Measurements from ENCODE around the gene LCE1E.

LCE1E gene, protein sequence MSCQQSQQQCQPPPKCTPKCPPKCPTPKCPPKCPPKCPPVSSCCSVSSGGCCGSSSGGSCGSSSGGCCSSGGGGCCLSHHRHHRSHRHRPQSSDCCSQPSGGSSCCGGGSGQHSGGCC

DNA sequence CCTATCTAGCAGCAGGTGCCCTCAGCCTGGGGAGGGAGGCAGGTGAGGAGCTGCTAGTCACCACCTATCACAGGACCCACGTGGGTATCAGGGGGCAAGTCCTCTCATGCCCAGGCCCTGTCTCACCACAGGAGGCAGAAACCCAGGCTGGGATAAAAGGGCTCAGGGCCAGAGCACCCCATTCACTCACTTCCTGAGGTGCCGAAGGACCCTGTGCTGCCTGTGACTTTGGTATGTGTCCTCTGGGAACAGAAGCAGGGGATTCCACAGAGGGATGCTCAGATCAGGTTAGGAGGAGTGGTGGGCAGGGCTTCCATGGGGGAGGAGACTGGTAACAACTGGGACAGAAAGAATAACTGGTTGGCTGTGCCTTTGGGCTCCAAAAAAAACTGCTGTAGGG is at the start of gene LCE1E:
LCE1E (plus strand) TSS at position 181 of the 400 bp plus-strand sequence. CDS start 1,043 bp downstream, outside the sequence.
- no peak for DNase-seq

DNA sequence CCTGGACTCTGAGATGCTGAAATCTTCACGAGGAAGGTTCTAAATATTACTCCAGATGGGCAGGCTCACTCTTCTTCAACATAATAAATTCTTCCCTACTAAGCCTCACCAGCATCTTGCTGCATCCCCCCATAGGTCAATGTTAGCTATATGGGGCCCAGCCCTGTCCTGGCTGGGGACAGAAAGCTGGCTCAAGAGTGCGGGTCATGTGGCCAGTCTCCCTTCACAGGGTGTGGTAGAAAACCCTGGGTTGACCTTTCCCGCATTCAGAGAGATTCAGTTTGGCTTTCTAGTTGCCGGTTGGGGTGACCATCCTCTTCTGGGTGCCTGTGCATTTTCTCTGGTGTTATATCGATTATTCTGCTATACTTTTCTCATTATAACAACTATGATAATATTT is 48.1 kb upstream of the LCE1E start:
- DNase-seq = no peak

- no peak for DNase-seq
These were observed 46.2 kb upstream of the LCE1E start for GRCh38 chr1:152739841-152740240.

GRCh38 chr1:152741656-152742055 is 44.4 kb upstream of the LCE1E start:
- no peak for DNase-seq

DNA sequence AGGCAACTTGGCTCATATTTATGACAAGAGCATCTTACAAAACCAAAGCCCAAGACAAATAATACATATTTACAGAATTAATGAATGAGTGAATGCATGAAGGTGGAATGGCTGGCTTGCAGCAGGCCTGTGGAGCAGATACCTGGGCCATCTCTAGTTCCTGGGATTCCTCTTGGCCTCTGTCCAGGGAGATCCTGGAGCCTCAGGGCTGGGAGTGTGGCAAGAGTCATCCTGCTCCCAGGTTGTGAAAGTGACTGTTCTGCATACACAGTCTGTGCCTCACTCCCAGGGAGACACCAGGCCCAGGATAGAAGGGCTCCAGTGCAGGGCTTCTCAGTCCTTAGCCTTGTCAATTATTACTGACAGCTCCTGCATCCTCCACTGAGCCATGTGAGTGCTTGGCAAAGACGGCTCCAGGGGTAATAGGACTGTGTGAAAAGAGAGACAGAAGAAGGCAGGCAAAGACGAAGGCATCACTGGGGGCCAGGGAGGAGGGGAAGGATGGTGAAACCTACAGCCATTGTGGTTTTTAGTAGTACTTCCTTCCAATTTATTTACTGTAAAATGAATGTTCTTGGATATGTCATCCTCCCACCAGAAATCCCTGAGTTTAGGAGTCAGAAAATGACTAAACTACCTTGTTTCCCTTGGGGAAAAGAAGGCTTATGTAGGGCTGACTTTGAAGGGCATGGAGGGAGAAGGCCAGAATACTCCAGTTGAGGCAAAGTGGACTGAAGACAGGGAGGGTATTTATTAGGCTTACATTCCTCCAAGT is 42.5 kb upstream of the LCE1E start:
- no peak for DNase-seq

DNA sequence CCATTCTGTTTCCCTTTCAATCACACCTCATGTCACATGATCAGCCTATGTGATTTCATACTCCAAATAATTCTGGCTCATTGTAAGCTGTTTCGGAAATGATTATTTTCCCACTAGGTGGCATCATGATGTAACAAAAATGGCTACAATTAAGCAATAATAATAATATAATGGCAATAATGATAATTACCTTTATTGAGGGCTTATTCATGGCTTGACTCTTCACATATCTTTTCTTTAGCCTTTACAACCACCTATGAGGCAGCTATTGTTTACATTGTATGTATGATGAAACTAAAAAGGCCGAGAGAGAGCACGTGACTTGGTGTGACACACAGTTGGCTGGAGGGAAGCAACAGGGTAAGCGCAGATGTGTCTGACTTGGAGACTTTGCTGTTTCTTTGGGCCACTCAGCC is 40.8 kb upstream of the LCE1E start:
- DNase-seq = peak; percentile 67

DNA sequence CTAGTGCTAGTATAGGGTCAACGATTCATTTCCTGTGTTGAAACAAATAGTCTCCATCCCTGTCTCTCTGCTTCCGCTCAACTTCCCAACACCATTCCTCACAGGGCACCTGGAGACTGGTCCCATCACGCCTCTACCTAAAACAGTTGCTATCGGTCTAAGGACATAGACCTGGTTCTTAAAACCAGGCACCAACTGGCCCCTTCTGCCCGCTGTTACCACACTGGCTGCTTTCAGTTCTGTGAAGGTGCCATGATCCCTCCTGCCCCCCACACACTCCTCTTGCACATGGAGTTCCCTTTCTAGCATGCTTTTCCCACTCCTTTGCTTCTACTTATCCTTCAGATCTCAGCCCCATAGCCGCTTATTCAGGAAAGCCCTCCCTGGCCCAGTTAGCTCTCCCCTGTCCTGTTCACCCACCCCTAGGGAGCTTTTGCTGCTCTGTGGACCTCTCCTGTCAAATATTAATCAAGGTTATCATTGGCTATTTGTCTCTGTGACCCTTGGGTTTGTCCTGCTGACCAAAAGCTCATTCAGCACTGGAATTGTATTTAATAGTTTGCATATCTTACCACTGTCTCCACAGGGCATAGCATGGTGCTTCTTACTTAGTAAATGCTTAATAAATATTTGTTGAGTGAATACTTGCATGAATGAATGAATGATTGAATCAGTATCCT is 40.2 kb upstream of the LCE1E start:
- no peak for DNase-seq

- DNase-seq = no peak
These were observed 38.2 kb upstream of the LCE1E start for GRCh38 chr1:152747831-152748230.

GRCh38 chr1:152752225-152752624 is 33.8 kb upstream of the LCE1E start:
- no peak for DNase-seq

DNA sequence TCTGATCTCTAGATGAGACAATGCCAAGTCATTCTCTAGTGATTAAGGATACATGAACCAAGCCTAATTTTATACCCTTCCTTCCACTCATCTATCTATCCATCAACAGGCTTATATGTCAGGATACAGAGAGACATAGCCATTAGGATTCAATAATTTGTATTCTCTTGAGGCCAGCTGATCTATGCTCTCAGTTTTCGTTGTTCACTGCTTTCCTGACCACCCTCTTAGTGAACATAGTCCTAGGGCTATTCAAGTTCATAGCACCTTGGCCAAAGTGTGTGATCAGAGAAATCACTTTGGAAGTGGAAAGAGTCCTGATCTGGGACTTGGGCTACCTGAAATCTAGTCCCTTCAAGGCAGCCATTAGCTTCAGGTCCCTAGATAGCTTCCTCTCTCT is 32.5 kb upstream of the LCE1E start:
- no peak for DNase-seq

DNA sequence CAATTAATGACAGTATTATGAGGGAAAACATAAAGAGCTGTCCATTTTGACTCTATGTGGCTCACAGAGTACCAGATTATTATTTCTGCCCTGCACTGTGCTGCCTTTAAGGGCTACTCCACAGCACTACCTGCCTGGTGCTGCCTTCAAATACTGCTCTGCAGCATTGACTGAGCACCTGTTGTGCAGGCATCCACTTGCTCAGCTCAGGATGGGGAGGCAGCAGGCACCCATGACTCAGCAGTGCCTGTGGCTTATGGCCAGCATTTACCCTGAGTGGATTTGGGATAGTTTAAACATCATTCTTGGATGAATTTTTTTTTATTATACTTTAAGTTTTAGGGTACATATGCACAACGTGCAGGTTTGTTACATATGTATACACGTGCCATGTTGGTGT is 29.2 kb upstream of the LCE1E start:
- no peak for DNase-seq

DNA sequence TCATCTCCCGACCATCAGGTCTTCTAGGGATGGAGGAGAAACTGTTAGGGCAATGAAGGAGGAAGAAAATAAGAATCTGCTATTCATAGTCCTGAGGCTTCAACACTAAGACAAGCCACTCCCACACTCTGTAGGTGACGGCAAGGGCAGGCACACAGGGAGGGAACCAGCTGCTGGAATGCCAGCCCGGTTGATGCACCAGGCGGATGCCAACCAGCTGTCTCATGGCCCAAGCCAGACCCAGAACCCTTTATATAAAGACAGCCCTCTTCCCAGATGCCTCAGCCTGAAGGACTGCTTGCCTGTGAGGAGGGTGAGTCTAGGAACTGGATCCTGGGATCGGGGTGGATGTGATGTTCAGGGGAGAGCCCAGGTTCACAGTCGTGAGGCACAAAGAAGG is 28.3 kb upstream of the LCE1E start, which contains the start of gene KPRP:
KPRP (plus strand) TSS at position 279 of the 400 bp plus-strand sequence. CDS start 1,564 bp downstream, outside the sequence.
- no peak for DNase-seq

DNA sequence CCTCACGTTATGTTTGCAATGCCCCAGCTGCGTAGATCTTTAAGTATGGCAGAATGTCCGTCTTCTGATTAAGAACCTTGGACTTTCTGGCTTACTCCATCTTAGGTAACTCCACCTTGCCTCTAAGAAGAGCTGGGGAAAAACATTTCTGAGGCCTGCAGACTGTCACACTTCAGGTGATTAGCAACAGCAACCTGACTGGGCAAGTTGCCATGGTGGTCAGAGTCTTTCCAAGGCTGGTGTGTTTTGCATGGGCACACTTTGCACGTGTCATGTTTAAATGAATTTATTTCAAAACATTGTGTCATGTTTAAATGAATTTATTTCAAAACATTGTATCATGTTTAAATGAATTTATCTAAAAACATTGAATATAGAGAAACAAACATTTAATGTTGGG is 27.4 kb upstream of the LCE1E start:
- DNase-seq = no peak

DNA sequence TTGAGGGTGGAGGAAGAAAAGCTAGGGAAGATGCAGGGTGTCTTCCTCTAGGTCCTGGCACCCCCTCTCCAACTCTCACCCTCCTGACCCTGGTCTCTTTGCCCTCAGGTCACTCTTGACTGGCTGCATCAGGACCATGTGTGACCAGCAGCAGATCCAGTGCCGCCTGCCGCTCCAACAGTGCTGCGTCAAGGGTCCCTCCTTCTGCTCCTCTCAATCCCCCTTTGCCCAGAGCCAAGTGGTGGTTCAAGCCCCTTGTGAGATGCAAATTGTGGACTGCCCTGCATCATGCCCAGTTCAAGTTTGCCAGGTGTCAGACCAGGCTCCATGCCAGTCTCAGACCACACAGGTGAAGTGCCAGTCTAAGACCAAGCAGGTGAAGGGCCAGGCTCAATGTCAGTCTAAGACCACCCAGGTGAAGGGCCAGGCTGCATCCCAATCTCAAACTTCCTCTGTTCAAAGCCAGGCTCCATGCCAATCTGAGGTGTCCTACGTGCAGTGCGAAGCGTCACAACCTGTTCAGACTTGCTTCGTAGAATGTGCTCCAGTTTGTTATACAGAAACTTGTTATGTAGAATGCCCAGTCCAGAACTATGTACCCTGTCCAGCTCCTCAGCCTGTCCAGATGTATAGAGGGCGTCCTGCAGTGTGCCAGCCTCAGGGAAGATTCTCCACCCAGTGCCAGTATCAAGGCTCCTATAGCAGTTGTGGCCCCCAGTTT is 26.4 kb upstream of the LCE1E start:
- DNase-seq = no peak

- DNase-seq = no peak
These were observed 25.4 kb upstream of the LCE1E start for GRCh38 chr1:152760551-152761190.

GRCh38 chr1:152761609-152762213 is 24.3 kb upstream of the LCE1E start:
- DNase-seq = no peak

DNA sequence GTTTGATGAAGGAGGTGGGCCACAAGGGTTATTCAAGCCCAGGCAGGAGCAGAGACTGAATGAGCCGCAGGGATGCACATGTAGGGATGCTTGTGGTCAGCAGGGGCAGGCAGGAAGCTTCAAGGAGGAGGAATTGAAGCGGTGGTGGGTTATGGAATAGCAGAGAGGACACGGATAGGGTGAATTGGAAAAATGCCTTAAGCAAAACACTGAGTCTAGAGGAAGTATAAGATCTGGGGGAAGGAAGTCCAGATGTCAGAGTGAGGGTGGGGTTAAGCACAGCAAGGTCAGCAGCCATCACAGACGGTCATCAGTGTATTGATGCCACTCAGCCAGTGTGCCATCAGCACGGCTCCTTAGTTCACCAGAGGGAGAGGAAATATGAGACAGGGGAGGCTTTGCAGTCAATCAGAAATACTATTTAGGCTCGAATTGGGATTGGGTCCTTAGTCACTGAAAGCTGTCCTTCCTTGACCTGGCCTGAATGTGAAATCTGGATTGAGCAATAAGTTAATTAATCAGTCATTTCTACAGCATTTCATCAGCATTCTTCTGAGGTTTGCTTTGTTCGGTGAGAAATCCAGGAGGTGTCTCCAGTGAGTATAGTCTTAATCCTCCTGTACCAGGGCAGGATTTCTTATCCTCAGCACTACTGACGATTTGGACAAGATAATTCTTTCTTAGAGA is 17.1 kb upstream of the LCE1E start:
- peak; percentile 24 for DNase-seq

DNA sequence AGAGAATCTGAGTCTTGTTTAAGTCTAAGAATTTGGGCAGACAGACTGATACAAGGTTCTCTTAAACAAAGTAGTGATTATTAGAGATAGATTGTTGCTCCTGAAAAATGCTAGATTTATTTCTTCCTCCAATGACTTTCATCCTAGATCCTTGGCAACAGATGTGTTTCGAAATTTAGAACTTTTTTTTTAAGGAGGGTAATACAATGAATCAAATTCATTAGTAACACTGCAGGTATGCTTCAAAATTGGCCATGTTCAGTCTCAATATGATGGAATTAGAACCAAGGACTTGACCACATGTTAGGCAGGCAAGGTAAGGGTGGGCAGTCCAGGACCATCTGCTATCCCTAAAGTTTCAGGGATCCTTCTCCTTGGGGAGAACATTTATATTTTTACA is 15.6 kb upstream of the LCE1E start:
- DNase-seq = no peak

DNA sequence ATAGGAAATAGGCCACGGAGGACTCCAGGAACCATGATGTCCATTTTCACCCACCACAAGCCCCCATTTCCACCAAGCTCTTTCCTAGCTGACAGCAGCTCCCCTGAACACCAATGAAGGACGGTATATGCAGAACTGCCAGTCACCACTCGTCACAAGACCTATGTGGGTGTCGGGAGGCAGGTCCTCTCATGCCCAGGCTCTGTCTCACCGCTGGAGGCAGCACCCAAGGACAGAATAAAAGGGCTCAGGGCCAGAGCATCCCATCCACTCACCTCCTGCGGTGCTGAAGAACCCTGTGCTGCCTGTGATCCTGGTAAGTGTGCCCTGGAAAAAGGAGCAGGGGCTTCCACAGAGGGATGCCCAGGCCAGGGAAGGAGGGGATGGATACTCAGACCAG is 11.2 kb upstream of the LCE1E start, which contains the start of gene LCE1F:
LCE1F (plus strand) TSS at position 266 of the 400 bp plus-strand sequence. CDS start 1,232 bp downstream, outside the sequence.
- no peak for DNase-seq

GRCh38 chr1:152776361-152776760 is 9.7 kb upstream of the LCE1E start:
- no peak for DNase-seq

GRCh38 chr1:152777510-152778137 is 8.4 kb upstream of the LCE1E start:
- DNase-seq = peak; percentile 47

Data from OCI-M1 (cell line).